Left kidney (tissue), 2 donors: ENCODE data around the gene CDKN2B. TPM values are rescaled to one million over a fixed set of nuclear protein-coding genes. Genes with fewer than 3 reads are reported as not detected.

Experiments used
- DNase-seq: peaks from one replicate; pipeline ENCODE4 v3.0.0-alpha.2; 2013
- polyA plus RNA-seq: library from polyadenylated mRNA; unstranded; fragments of 120-200 nt; gene quantifications from one replicate; pipeline ENCODE4 v1.2.1, GENCODE V29; 2013; ENCODE audit not compliant: insufficient read length

Gene CDKN2B
- polyA plus RNA-seq, 1 donor = 0.18 TPM

DNA sequence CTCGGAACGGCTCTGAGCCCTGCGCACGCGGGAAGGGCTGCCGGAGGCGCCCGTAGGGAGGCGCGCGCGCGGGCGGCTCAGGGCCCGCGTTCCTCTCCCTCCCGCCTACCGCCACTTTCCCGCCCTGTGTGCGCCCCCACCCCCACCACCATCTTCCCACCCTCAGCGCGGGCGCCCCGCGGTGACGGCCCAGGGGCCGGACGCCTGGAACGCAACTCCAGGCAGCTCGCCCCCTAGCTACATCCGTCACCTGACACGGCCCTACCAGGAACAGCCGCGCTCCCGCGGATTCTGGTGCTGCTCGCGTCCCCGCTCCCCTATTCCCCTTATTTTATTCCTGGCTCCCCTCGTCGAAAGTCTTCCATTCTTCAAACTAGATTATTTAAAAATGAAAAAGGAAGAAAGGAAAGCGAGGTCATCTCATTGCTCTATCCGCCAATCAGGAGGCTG, 14.5 kb downstream of the CDKN2B start, which contains the start of gene CDKN2B-AS1:
CDKN2B-AS1 (plus strand) TSS at position 236 of the 450 bp plus-strand sequence.
- no peak for DNase-seq

DNA sequence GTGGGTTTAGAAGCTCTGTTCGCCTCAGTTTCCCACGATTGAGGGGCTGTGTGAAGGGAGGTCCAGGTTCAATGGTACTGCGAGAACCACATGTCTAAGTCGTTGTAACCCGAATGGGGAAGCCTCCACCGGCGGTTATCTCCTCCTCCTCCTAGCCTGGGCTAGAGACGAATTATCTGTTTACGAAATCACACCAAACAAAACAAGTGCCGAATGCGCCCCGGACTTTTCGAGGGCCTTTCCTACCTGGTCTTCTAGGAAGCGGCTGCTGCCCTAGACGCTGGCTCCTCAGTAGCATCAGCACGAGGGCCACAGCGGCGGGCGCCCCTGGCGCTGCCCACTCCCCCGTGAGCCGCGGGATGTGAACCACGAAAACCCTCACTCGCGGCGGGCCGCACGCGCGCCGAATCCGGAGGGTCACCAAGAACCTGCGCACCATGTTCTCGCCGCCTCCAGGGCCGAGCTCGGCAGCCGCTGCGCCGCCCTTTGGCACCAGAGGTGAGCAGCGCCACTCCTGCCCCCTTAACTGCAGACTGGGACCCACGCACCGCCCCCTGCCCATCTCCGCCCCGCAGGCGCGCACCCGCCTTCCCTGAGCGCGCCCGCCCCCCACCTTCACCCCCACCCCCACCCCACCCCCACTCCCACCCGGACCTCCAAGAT, 15.1 kb downstream of the CDKN2B start, which contains the start of gene CDKN2A:
CDKN2A (minus strand) TSS at position 500 of the 663 bp plus-strand sequence.
- DNase-seq = no peak

DNA sequence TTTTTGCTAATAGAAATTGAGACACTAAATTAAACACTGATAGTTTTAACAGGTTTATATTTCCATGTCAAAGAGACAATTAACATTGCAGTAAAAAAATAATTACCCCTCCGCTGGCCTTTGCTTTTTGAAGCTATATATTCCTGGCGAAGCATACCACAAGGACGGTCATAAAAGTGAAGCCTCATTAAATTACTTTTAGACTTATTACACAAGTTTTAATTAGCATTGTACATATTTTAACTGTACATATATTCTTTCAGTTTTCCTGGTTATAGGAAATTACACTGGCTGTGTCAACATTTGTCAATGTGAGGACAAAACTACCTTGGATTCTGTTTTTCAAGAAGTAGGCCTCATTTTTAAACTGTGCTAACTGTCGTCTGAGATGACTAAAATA, 16.1 kb downstream of the CDKN2B start:
- no peak for DNase-seq

DNA sequence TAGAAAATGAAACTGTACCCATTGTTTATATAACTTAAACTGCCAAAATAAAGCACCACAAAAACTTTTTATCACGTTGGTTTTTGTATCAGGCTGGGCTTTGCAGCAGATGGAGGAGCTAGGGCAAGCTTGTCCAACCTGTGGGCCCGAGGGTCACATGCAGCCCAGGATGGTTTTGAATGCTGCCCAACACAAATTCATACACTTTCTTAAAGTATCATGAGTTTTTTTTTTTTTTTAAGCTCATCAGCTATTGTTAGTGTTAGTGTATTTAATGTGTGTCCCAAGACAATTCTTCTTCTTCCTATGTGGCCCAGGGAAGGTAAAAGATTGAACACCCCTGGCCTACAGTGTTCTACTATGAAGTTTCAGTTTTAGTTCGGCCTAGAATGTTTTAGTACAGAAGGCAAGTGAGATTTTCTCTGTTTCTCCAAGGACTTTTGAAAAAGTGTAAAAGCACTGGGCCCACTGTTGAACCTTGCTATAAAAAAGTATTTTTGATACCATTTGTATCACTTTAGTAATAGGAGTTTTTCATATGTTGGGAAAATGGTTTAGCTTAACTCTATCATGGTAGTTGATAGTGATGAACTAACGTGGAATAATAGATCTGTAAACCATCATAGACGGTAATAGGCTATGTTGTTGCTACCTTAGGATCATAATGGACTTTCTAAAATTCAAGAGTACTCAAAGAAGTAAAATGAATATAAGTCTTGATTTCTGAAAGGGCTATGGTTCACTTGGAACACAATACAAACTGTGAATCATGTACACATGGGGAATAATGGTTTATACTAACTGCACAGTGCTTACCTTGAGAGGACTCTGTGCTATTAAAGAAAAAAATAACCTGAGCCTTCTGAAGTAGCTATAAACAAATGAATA, 17.8 kb downstream of the CDKN2B start:
- DNase-seq = no peak

GRCh38 chr9:21989440-21990189, 19.5 kb downstream of the CDKN2B start:
- no peak for DNase-seq

DNA sequence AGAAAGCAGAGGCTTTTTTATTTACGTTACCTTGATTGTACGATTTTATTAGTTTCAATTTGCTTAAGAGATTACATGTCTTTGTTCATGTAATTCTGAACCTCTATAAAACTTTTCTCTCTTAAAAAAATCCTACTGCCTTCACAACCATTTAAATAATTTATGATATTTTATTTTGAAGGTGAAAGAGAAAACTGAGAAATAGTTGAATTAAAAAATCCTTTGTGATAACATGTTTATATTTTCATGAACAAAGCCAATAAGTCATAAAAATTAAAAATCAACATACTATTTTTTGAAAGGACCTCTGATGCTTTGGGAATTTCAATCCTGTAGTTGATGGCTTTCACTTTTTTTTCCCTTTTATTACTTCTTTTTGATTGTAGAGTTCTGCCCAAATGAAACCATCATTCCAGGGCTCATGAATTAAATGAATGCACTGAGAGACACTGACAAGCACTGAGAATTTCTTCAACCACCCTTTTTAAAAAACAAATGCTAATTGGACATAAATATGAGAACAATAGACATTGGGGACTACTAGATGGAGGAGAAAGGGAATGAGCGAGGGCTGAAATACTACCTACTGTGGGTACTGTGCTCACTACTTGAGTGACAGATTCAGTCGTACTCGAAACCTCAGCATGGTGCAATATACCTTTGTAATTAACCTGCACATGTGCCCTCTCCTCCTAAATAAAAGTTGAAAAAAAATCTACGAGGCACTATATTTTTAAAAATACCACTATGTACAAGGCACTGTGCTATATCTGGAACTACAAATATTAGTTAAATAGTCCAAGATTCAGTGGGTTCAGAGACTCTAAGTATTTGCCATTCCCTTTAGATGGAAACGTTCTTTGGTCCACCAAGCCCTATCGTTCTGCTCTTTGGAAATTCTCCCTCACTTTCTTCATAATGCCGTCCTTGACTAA, 20.8 kb downstream of the CDKN2B start:
- no peak for DNase-seq

- DNase-seq = no peak
These were observed 23.0 kb downstream of the CDKN2B start for GRCh38 chr9:21985964-21986667.

- DNase-seq = no peak
These were observed 25.0 kb downstream of the CDKN2B start for GRCh38 chr9:21984101-21984500.

- no peak for DNase-seq
These were observed 25.6 kb downstream of the CDKN2B start for GRCh38 chr9:21983561-21983935.

- no peak for DNase-seq
These were observed 26.1 kb downstream of the CDKN2B start for GRCh38 chr9:21982861-21983560.

DNA sequence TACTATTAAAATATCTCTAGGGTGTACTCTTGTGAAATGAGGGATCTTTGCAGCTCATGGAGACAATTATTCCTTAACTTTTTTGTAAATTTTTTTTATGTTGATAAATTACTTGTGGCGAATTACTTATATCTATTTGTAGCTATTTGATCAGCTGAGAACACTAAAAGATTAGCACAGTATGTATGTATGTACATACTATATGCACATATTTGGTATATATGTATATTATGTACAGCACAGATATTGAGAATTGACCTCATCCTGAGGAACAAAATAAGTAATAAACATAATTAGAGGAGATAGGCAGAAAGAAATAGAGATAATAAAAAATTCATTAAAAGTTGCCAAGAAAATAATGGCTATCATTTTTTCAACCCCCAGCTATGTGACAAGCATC, 26.7 kb downstream of the CDKN2B start:
- no peak for DNase-seq

DNA sequence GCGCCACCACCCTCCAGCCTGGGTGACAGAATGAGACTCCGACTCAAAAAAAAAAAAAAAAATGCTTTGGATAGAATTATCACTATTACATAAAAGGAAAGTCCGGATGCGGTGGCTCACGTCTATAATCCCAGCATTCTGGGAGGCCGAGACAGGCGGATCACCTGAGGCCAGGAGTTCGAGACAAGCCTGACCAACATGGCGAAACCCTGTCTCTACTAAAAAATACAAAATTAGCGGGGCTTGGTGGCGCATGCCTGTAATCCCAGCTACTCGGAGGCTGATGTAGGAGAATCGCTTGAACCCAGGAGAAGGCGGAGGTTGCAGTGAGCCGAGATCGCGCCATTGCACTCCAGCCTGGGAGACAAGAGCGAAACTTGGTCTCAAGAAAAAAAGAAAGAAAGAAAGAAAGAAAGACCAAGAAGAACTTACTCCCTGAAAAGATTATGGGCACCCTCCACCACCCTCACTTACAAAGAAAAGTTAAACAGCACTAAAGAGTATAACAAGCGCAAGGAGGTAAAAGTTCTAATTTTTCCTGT, 32.7 kb downstream of the CDKN2B start:
- DNase-seq = no peak

DNA sequence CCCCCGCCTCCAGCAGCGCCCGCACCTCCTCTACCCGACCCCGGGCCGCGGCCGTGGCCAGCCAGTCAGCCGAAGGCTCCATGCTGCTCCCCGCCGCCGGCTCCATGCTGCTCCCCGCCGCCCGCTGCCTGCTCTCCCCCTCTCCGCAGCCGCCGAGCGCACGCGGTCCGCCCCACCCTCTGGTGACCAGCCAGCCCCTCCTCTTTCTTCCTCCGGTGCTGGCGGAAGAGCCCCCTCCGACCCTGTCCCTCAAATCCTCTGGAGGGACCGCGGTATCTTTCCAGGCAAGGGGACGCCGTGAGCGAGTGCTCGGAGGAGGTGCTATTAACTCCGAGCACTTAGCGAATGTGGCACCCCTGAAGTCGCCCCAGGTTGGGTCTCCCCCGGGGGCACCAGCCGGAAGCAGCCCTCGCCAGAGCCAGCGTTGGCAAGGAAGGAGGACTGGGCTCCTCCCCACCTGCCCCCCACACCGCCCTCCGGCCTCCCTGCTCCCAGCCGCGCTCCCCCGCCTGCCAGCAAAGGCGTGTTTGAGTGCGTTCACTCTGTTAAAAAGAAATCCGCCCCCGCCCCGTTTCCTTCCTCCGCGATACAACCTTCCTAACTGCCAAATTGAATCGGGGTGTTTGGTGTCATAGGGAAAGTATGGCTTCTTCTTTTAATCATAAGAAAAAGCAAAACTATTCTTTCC, 34.2 kb downstream of the CDKN2B start:
- no peak for DNase-seq

DNA sequence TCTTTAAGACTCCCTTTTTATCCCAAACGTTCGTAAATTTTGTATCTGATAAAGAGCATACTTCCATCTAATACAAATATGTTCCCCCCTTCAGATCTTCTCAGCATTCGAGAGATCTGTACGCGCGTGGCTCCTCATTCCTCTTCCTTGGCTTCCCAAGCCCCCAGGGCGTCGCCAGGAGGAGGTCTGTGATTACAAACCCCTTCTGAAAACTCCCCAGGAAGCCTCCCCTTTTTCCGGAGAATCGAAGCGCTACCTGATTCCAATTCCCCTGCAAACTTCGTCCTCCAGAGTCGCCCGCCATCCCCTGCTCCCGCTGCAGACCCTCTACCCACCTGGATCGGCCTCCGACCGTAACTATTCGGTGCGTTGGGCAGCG, 34.8 kb downstream of the CDKN2B start:
- no peak for DNase-seq

DNA sequence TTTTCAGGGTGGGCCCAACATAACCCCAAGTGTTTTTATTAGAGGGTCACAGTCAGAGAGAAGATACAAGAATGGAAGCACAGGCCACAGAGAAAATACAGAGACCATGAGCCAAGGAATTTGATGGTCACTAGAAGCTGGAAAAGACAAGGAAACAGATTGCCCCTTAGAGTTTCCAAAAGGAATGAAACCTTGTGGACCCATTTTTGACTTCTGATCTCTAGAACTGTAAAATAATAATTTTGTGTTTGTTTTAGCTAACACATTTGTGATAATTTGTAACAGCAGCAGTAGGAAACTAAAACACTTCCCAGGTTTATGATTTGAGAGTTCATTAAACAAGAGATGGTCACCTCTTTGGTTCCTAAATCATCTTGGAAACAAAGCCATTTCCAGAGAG, 36.7 kb downstream of the CDKN2B start:
- DNase-seq = no peak

- no peak for DNase-seq
These were observed 38.1 kb downstream of the CDKN2B start for GRCh38 chr9:21970800-21971640.

GRCh38 chr9:21969951-21970799, 38.9 kb downstream of the CDKN2B start:
- no peak for DNase-seq
